T-helper 2 cell treated with Interferon-gamma antibody and Interleukin-4, amounts not matched to agents 5 μg/mL and 100 μg/mL, for 36 hours (primary cell): ENCODE data around the gene TAF11L4.
"Not testable (repeated sequence)": the region's sequence is repeated elsewhere in the genome, so short reads cannot be mapped to it uniquely, and the experiment has no call there.

Experiments
- DNase-seq: peaks from one replicate; pipeline ENCODE4 v3.0.0; 2021; ENCODE audit warnings: low spot score
- H3K27ac Mint-ChIP-seq: one replicate; pipeline ENCODE4 v1.8.0; 2021; ENCODE audit warnings: mild to moderate bottlenecking, mixed read lengths
- H3K27me3 Mint-ChIP-seq: one replicate; pipeline ENCODE4 v1.8.0; 2021; ENCODE audit warnings: low read depth, mixed read lengths
- H3K36me3 Mint-ChIP-seq: one replicate; pipeline ENCODE4 v1.8.0; 2021; ENCODE audit warnings: low read depth, mixed read lengths
- H3K4me1 Mint-ChIP-seq: one replicate; pipeline ENCODE4 v1.8.0; 2021; ENCODE audit warnings: low read depth, mixed read lengths
- H3K4me3 Mint-ChIP-seq: one replicate; pipeline ENCODE4 v1.8.0; 2022; ENCODE audit warnings: mild to moderate bottlenecking, moderate library complexity, mixed read lengths
- H3K9me3 Mint-ChIP-seq: one replicate; pipeline ENCODE4 v1.8.0; 2021; ENCODE audit warnings: mixed read lengths

The TAF11L4 gene

DNA sequence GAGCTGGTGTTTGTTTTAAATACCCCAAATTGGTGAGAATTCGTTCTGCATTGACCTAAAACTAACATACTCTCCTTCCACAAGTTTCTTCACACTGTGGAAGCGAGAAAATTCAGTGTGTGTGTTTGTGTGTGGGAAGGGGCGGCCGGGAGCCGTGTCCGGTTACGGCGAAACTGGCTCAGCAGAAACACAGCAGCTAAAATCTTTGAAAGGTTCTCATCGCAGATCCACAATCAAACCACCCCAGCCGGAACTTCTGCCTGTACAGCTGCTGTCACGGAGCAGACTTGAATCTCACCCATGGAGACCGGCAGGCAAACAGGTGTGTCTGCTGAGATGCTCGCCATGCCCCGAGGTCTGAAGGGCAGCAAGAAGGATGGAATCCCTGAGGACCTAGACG lies at the start of gene TAF11L4:
Gene TAF11L4 (plus strand): TSS at position 301 of the 400 bp plus-strand sequence.
- not testable (repeated sequence) for H3K27me3 Mint-ChIP-seq, H3K27ac Mint-ChIP-seq, H3K36me3 Mint-ChIP-seq, DNase-seq, H3K4me3 Mint-ChIP-seq, H3K4me1 Mint-ChIP-seq, H3K9me3 Mint-ChIP-seq

DNA sequence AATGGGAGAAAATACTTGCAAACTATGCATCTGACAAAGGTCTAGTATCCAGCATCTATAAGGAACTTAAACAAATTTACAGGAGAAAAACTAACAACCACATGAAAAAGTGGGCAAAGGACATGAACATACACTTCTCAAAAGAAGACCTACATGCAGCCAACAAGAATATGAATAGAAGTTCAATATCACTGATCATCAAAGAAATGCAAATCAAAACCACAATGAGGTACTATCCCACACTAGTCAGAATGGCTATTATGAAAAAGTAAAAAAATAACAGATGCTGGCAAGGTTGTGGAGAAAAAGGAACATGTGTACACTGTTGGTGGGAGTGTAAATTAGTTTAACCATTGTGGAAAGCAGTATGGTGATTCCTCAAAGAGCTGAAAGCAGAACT lies 46.5 kb upstream of the TAF11L4 start:
- not testable (repeated sequence) for H3K27ac Mint-ChIP-seq, H3K36me3 Mint-ChIP-seq, DNase-seq, H3K27me3 Mint-ChIP-seq, H3K4me1 Mint-ChIP-seq, H3K4me3 Mint-ChIP-seq
- H3K9me3 Mint-ChIP-seq, result peaks cover 16% of the 10 kb centered on the region

DNA sequence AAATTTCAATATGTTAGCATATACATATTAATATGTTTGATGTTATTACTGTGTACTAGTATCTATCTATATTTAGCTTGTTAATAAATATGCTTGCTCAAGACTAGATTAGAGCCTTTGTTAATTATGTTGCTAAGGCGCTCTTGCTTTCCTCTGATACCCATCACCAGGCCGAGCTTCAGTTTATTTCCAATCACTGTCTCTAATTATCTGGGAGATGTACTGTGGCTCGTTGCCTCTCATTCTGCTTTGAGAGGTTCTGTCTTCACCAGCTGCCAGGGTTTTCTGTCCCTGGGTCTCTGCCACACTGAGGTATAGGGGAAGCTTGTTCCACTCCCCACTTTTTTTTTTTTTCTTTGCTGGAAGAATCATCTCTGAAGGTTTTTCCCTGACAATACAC lies 44.6 kb upstream of the TAF11L4 start:
- Mint-ChIP-seq H3K27ac (no peak overlapping the region), H3K36me3 (no peaks in the 10 kb centered on the region), H3K9me3 (peaks cover 16% of the 10 kb centered on the region), H3K4me3 (no peak overlapping the region), H3K4me1 (no peaks in the 10 kb centered on the region), H3K27me3 (no peaks in the 10 kb centered on the region)
- DNase-seq, result no peak

DNA sequence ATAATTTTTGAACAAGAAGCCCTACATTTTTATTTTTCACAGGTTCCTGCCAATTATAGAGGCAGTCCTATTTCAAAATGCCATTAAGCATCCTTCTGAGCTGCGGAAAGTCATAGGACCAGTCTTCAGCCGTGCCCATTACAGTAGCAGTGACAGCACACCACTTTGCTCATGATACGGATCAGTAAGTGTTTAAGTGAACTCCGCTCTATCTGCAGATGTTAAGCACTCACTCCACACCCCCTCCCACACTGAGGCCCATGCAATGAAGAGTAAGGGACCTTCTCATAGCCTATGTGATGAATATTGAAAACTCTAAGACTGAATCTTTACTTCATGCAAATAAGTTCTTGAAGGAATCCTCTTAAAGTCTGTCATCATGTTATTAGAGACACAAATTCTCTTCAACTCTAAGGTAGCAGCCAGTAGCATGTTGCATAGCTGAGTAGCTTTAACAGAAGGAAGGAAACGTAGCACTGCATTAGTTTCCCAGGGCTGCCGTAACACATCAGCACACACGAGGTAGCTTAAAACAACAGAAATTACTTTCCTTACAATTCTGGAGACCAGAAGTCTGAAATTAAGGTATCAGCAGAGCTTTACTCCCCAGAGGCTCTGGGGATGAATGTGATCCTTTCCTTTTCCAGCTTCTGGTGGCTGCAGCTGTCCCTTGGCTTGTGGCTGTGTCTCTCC lies 43.9 kb upstream of the TAF11L4 start:
- no peak overlapping the region for H3K27ac Mint-ChIP-seq
- no peaks in the 10 kb centered on the region for H3K36me3 Mint-ChIP-seq
- H3K4me1 Mint-ChIP-seq, result no peaks in the 10 kb centered on the region
- DNase-seq, result no peak
- H3K9me3 Mint-ChIP-seq, result peaks cover 16% of the 10 kb centered on the region
- no peak overlapping the region for H3K4me3 Mint-ChIP-seq
- no peaks in the 10 kb centered on the region for H3K27me3 Mint-ChIP-seq

DNA sequence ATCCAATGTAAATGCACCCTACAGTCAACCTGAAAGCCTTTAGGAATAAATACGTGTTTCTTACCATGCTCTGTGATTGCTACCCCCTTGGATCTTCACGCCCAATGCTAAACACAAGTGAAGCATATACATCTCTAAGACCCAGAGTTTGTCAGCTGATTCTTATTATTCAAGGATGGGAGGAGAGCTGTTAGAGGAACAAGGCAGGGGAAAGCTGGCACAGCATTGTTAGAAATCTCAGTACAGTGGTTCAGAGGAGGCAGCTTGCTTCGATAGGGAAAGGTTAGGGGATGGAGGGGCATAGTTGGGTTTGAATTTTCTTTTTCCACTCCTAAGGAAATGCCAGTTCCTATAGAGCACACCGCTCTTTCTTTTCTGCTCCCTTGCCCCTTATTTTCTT lies 40.2 kb upstream of the TAF11L4 start:
- no peaks in the 10 kb centered on the region for H3K4me1 Mint-ChIP-seq
- H3K36me3 Mint-ChIP-seq, result no peaks in the 10 kb centered on the region
- H3K9me3 Mint-ChIP-seq, result peaks cover 15% of the 10 kb centered on the region
- H3K27ac Mint-ChIP-seq, result no peak overlapping the region
- DNase-seq, result no peak
- no peak overlapping the region for H3K4me3 Mint-ChIP-seq
- H3K27me3 Mint-ChIP-seq, result no peaks in the 10 kb centered on the region

DNA sequence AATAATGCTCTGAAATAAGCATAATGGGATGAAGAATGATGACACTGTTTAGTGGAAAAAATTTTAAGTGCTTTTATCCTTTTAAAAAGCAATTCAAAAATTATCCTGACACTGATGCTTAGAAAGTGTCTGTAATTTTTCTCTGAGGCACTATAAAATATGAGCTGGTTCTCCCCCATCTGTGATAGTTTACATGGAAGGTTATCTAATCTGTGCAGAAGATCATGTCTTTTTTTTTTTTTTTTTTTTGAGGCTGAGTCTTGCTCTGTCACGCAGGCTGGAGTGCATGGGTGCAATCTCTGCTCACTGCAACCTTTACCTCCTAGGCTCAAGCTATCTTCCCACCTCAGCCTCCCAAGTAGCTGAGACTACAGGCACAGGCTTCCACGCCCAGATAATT lies 38.8 kb upstream of the TAF11L4 start:
- H3K36me3 Mint-ChIP-seq, result no peaks in the 10 kb centered on the region

DNA sequence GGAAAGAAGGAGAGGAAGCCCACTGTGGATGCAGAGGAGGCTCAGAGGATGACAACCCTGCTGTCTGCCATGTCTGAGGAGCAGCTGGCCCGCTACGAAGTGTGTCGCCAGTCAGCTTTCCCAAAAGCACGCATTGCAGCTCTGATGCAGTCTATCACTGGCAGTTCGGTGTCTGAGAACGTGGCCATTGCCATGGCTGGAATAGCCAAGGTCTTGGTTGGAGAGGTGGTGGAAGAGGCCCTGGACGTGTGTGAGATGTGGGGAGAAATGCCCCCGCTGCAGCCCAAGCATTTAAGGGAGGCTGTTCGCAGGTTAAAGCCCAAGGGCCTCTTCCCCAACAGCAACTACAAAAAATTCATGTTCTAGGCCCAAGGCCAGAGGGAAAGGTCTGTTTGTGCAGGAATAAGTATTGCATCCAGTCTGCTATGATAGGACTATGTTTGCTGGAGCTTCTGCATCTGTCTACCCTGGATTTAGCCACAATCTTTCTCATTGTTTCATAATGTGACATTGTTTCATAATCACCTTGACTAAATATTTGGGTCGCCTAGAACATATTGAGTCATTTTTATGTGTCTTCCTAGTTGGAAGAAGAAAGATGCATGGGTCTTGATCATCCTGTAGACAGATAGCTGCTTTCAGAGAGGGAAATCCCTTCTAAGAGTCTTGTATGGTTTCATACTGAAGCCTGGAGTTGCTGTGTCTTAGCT lies 35.0 kb upstream of the TAF11L4 start:
- not testable (repeated sequence) for H3K36me3 Mint-ChIP-seq, H3K27ac Mint-ChIP-seq, H3K27me3 Mint-ChIP-seq, H3K4me1 Mint-ChIP-seq, DNase-seq, H3K4me3 Mint-ChIP-seq
- peaks cover 22% of the 10 kb centered on the region for H3K9me3 Mint-ChIP-seq

More for the DNA sequence above, 38.8 kb upstream of the TAF11L4 start:
- H3K9me3 Mint-ChIP-seq, result peaks cover 16% of the 10 kb centered on the region
- H3K4me3 Mint-ChIP-seq, result no peak overlapping the region
- no peak for DNase-seq
- H3K27me3 Mint-ChIP-seq, result no peaks in the 10 kb centered on the region
- no peaks in the 10 kb centered on the region for H3K4me1 Mint-ChIP-seq
- H3K27ac Mint-ChIP-seq, result no peak overlapping the region

DNA sequence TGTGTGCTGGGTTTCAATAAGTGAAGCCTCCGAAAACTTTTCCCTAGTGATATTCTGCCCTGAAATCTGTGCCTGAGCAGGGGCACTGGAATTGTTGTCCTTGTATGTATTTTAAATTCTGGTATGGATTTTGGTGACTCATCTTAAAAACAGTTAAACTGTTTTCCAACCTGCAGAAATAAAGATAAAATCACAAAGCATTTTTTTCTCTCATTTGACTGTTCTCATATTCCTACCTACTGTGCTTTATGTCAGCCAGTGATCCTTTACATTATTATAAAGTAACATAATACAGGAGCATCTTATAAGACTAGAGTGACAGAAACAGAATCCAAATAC lies 34.5 kb upstream of the TAF11L4 start:
- Mint-ChIP-seq H3K9me3 (peaks cover 22% of the 10 kb centered on the region), H3K36me3 (no peaks in the 10 kb centered on the region), H3K27ac (no peak overlapping the region), H3K27me3 (no peaks in the 10 kb centered on the region), H3K4me3 (no peak overlapping the region), H3K4me1 (no peaks in the 10 kb centered on the region)
- DNase-seq, result no peak

DNA sequence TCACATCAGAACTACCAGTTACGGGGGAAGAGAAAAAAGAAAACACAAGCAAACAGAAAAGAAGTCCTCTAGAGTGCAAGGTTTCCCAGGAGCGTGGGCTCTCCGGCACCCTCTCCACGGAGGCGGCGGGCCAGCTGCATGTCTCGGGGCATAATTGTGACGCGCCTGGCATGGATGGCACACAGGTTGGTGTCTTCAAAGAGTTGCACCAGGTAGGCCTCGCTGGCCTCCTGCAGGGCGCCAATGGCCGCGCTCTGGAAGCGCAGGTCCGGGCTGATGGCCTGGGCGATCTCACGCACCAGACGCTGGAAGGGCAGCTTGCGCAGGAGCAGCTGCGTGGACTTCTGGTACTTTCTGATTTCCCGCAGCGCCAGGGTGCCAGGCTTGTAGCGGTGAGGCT lies 30.3 kb upstream of the TAF11L4 start:
- not testable (repeated sequence) for H3K27me3 Mint-ChIP-seq, H3K4me3 Mint-ChIP-seq, H3K36me3 Mint-ChIP-seq, DNase-seq, H3K27ac Mint-ChIP-seq, H3K4me1 Mint-ChIP-seq
- peaks cover 30% of the 10 kb centered on the region for H3K9me3 Mint-ChIP-seq

DNA sequence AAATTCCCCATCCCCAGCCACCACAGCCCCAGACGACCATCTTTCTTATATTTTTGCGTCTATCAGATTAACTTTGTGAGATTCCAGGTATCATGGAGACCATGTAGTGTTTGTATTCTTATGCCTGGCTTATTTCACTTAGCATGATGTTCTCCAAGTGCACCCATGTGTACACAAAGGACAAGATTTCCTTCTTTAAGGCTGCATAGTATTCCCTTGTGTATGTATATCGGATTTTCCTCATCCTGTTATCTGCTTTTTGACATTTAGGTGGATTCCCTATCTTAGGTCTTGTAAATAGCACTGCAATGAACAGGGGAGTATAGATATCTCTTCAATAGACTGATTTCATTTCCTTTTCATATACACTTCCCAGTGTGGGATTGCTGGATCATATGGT lies 28.8 kb upstream of the TAF11L4 start:
- Mint-ChIP-seq H3K4me3 (no peak overlapping the region), H3K9me3 (peaks cover 29% of the 10 kb centered on the region), H3K4me1 (no peaks in the 10 kb centered on the region), H3K27me3 (no peaks in the 10 kb centered on the region), H3K36me3 (no peaks in the 10 kb centered on the region), H3K27ac (no peak overlapping the region)
- no peak for DNase-seq

DNA sequence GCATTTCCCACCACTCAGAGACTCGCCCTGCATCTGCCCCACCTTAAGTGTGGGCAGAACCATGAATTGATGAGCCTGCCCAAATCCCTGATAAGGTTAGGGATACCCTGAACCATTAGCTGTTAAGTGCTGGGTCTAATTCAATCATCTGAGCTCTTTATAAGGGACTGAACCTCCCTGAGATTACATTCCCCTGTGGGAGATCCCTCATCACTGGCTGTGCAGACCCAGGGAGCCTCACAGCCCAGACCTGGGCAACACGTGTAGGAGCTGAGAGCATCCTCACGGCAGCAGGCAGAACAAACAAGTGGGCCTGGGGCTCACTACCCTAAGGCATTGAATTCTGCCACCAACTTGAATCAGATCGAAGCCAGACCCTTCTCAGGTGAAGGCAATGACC lies 24.2 kb upstream of the TAF11L4 start:
- DNase-seq, result no peak
- Mint-ChIP-seq H3K4me3 (no peak overlapping the region), H3K27ac (no peak overlapping the region), H3K36me3 (no peaks in the 10 kb centered on the region), H3K9me3 (peaks cover 29% of the 10 kb centered on the region), H3K27me3 (no peaks in the 10 kb centered on the region), H3K4me1 (no peaks in the 10 kb centered on the region)

DNA sequence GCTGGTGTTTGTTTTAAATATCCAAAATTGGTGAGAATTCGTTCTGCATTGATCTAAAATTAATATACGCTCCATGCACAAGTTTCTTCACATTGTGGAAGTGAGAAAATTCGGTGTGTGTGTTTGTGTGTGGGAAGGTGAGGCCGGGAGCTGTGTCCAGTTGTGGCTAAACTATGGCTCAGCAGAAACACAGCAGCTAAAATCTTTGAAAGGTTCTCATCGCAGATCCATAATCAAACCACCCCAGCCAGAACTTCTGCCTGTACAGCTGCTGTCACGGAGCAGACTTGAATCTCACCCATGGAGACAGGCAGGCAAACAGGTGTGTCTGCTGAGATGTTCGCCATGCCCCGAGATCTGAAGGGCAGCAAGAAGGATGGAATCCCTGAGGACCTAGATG lies 23.7 kb upstream of the TAF11L4 start, which contains the start of gene TAF11L2:
Gene TAF11L2 (plus strand): TSS at position 301 of the 400 bp plus-strand sequence.
- not testable (repeated sequence) for H3K27ac Mint-ChIP-seq, H3K27me3 Mint-ChIP-seq, H3K4me3 Mint-ChIP-seq, H3K4me1 Mint-ChIP-seq, DNase-seq, H3K36me3 Mint-ChIP-seq
- peaks cover 26% of the 10 kb centered on the region for H3K9me3 Mint-ChIP-seq

DNA sequence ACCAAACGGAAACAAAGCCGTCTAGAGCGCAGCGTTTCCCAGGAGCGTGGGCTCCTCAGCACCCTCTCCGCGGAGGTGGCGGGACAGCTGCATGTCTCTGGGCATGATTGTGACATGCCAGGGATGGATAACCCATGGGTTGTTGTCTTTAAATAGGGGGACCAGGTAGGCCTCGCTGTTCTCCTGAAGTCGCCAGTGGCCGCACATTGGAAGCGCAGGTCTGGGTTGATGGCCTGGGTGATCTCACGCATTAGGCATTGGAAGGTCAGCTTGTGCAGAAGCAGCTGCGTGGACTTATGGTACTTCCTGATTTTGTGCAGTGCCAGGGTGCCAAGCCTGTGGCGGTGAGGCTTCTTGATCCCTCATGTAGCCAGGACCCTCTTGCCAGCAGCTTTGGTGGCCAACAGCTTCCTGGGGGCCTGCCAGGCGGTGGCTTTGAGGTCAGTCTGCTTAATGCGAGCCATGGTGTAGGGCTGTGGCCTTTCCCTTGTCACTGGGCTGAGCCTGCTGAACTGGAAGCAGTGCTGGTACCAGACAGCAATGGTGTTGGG lies 9.8 kb upstream of the TAF11L4 start:
- H3K27ac Mint-ChIP-seq, result no peak overlapping the region
- H3K36me3 Mint-ChIP-seq, result no peaks in the 10 kb centered on the region
- H3K9me3 Mint-ChIP-seq, result peaks cover 33% of the 10 kb centered on the region
- no peak for DNase-seq
- H3K4me3 Mint-ChIP-seq, result no peak overlapping the region
- H3K27me3 Mint-ChIP-seq, result no peaks in the 10 kb centered on the region
- H3K4me1 Mint-ChIP-seq, result no peaks in the 10 kb centered on the region

DNA sequence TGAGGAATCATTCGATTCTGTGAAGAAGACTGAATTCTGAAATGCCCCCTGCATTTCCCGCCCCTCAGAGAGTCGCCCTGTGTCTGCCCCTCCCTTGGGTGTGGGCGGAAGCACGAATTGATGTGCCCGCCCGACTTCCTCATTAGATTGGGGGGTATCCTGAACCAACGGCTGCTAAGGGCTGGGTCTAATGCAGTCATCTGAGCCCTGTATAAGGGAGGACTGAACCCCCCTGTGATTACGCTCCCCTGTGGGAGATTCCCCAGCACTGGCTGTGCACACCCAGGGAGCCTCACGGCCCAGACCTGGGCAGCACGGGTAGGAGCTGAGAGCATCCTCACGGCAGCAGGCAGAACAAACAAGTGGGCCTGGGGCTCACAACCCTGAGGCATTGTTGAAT lies 4.1 kb upstream of the TAF11L4 start:
- H3K9me3 Mint-ChIP-seq, H3K4me1 Mint-ChIP-seq, H3K27me3 Mint-ChIP-seq, DNase-seq, H3K27ac Mint-ChIP-seq, H3K36me3 Mint-ChIP-seq, H3K4me3 Mint-ChIP-seq: not testable (repeated sequence)
